Panc1 (cell line): Measurements from ENCODE around the gene CRISPLD2. TPM values are rescaled to one million over a fixed set of nuclear protein-coding genes. Genes with fewer than 3 reads are reported as not detected.

Source experiments
- ATAC-seq: fragments of 200-7000 bp; cut with Tn5 transposase; 2 replicates; pipeline ENCODE4 v1.9.1; 2020; ENCODE audit warnings: mild to moderate bottlenecking, moderate library complexity
- BruUV-seq: library from RNA; stranded (reverse); fragments of 400-500 nt; replicated peaks from 2 replicates; lab custom pipeline; 2021; lab: Mats Ljungman, UMichigan
- CTCF ChIA-PET: fragments of 300-600 bp; sonication (Branson Sonifier 250); formaldehyde crosslinking; loops from one replicate; lab custom pipeline; 2022; ENCODE audit warnings: antibody characterized with exemption; lab: Charles Lee
- POLR2A ChIA-PET: fragments of 300-600 bp; sonication (Branson Sonifier 250); formaldehyde crosslinking; loops from one replicate; lab custom pipeline; 2022; ENCODE audit warnings: antibody characterized with exemption; lab: Charles Lee
- DNase-seq: peaks from one replicate; pipeline ENCODE4 v3.0.0-alpha.2; 2010; ENCODE audit warnings: low read depth, low spot score
- H3K27ac ChIP-seq: 2 replicates; pipeline ENCODE4 v1.5.1; 2011; ENCODE audit warnings: mild to moderate bottlenecking, low read length, inconsistent platforms
- H3K27me3 ChIP-seq: fragments of 200-500 bp; sonication (Bioruptor generic); 2 replicates; pipeline ENCODE4 v1.6.0; 2014; ENCODE audit warnings: low read length, inconsistent platforms; ENCODE audit not compliant: control insufficient read depth, insufficient read depth
- H3K36me3 ChIP-seq: fragments of 200-500 bp; sonication (Bioruptor generic); 2 replicates; pipeline ENCODE4 v1.5.1; 2014; ENCODE audit warnings: inconsistent platforms, mild to moderate bottlenecking, low read length, moderate library complexity; ENCODE audit not compliant: control insufficient read depth, insufficient read depth
- H3K4me1 ChIP-seq: 2 replicates; pipeline ENCODE4 v1.5.1; 2011; ENCODE audit warnings: inconsistent platforms, mild to moderate bottlenecking, low read length, moderate library complexity; ENCODE audit not compliant: control insufficient read depth, insufficient read depth
- H3K4me3 ChIP-seq, 2 experiments: 2 replicates each; pipeline ENCODE4 v1.5.1; 2011 to 2012; ENCODE audit warnings: low read depth in 2 of 2, low read length in 2 of 2, mild to moderate bottlenecking in 2 of 2, inconsistent platforms in 1 of 2, moderate library complexity in 1 of 2
- H3K9me3 ChIP-seq: fragments of 200-500 bp; sonication (Bioruptor generic); 2 replicates; pipeline ENCODE4 v1.5.1; 2014; ENCODE audit warnings: low read depth, mild to moderate bottlenecking, inconsistent platforms, low read length, moderate library complexity; ENCODE audit not compliant: control insufficient read depth, insufficient read depth
- CTCF ChIP-seq: fragments of 450-650 bp; IDR thresholded peaks from 2 replicates; pipeline ENCODE4 v1.5.1; 2017; ENCODE audit warnings: mild to moderate bottlenecking
- POLR2AphosphoS5 ChIP-seq: IDR thresholded peaks from 2 replicates; pipeline ENCODE4 v1.6.1; 2012; ENCODE audit warnings: mild to moderate bottlenecking, low read depth, low read length, moderate library complexity
- REST ChIP-seq, 2 experiments: IDR thresholded peaks; 2 replicates each; pipeline ENCODE4 v1.6.1; 2011 to 2012; ENCODE audit warnings: low read depth in 2 of 2, control low read depth in 1 of 2, low read length in 1 of 2, mild to moderate bottlenecking in 1 of 2, moderate library complexity in 1 of 2; ENCODE audit not compliant: insufficient read depth in 1 of 2
- SIN3A ChIP-seq: IDR thresholded peaks from 2 replicates; pipeline ENCODE4 v1.6.1; 2012; ENCODE audit warnings: low read depth, mild to moderate bottlenecking, low read length, moderate library complexity, borderline replicate concordance; ENCODE audit not compliant: insufficient read depth
- TCF7L2 ChIP-seq: IDR thresholded peaks from 2 replicates; pipeline ENCODE4 v1.6.1; 2011; ENCODE audit warnings: mild to moderate bottlenecking, low read depth, low read length, inconsistent platforms
- in situ Hi-C: cut with HindIII; loops from 2 replicates; pipeline ENCODE4 v1.10.0; 2016; ENCODE audit warnings: low sequenced_read_pairs, low pct_unique_long_range_greater_than_20kb
- intact Hi-C: fragments of 100-400 bp; cut with micrococcal nuclease; formaldehyde crosslinking; loops from one replicate; pipeline ENCODE4 v1.10.0; 2022; ENCODE audit not compliant: unreplicated experiment
- total RNA-seq: library from RNA; stranded (reverse); gene quantifications from one replicate; pipeline ENCODE4 v1.2.1, GENCODE V29; 2021; ENCODE audit not compliant: unreplicated experiment

The CRISPLD2 gene
- total RNA-seq, 1 experiment from 2014 or later, result 12.9 TPM

GRCh38 chr16:84859681-84860080 lies 39.9 kb downstream of the CRISPLD2 start:
- ChIA-PET POLR2A (no interaction called here), CTCF (no interaction called here)
- BruUV-seq, result no TSS peak
- no peaks in the 10 kb centered on the region for H3K36me3 ChIP-seq
- intact Hi-C loops, result no loop called here
- no peak overlapping the region for H3K4me3 ChIP-seq
- no peaks in the 10 kb centered on the region for H3K27me3 ChIP-seq
- H3K9me3 ChIP-seq, result no peaks in the 10 kb centered on the region
- TF ChIP-seq TCF7L2 (no peak), CTCF (no peak), REST (IDR thresholded peaks at IDR 0.05; ENCODE audit: insufficient read depth in 1 of 2, low read depth in 2 of 2, low read length in 1 of 2) (no peak), POLR2AphosphoS5 (no peak)
- no peaks in the 10 kb centered on the region for H3K4me1 ChIP-seq
- in situ Hi-C loops, result no loop called here
- no peak overlapping the region for H3K27ac ChIP-seq
- no peak for ATAC-seq
- DNase-seq, result no peak

GRCh38 chr16:84860383-84860782 lies 40.6 kb downstream of the CRISPLD2 start:
- no peak overlapping the region for H3K4me3 ChIP-seq
- no TSS peak for BruUV-seq
- CTCF ChIA-PET, result no interaction called here
- in situ Hi-C loops, result no loop called here
- H3K36me3 ChIP-seq, result no peaks in the 10 kb centered on the region
- POLR2A ChIA-PET, result interaction anchor here (0.6 kb wide), 1 partner anchor 45 kb away, joined by 5 read pairs; no protein-coding TSS in a partner anchor
- no peaks in the 10 kb centered on the region for H3K4me1 ChIP-seq
- DNase-seq (no peak), ATAC-seq (no peak)
- no peaks in the 10 kb centered on the region for H3K9me3 ChIP-seq
- no peaks in the 10 kb centered on the region for H3K27me3 ChIP-seq
- intact Hi-C loops, result no loop called here
- H3K27ac ChIP-seq, result no peak overlapping the region
- TF ChIP-seq TCF7L2 (no peak), CTCF (no peak), REST (IDR thresholded peaks at IDR 0.05; ENCODE audit: insufficient read depth in 1 of 2, low read depth in 2 of 2, low read length in 1 of 2) (no peak), POLR2AphosphoS5 (no peak), SIN3A (no peak)
